H9 (cell line): Measurements from ENCODE around the gene SHC4. TPM values are rescaled to one million over a fixed set of nuclear protein-coding genes. Genes with fewer than 3 reads are reported as not detected.

Source experiments
- DNase-seq: peaks from one replicate; pipeline ENCODE4 v3.0.0-alpha.2; 2017
- H2AFZ ChIP-seq: one replicate; pipeline ENCODE4 v1.6.1; 2013; ENCODE audit warnings: mild to moderate bottlenecking, low read length, control low read depth, moderate library complexity
- H2AK5ac ChIP-seq: 2 replicates; pipeline ENCODE4 v1.6.1; 2013; ENCODE audit warnings: low read length, control low read depth, mixed read lengths; ENCODE audit not compliant: insufficient read length
- H2BK120ac ChIP-seq: one replicate; pipeline ENCODE4 v1.6.1; 2013; ENCODE audit warnings: low read depth, mild to moderate bottlenecking, low read length, control low read depth, inconsistent platforms; ENCODE audit not compliant: poor library complexity, severe bottlenecking
- H2BK12ac ChIP-seq: 2 replicates; pipeline ENCODE4 v1.6.1; 2013; ENCODE audit warnings: low read length, control low read depth, mixed read lengths, low read depth; ENCODE audit not compliant: insufficient read length
- H2BK15ac ChIP-seq: 2 replicates; pipeline ENCODE4 v1.6.1; 2013; ENCODE audit warnings: low read depth, low read length, control low read depth
- H2BK20ac ChIP-seq: one replicate; pipeline ENCODE4 v1.6.1; 2013; ENCODE audit warnings: low read depth, mild to moderate bottlenecking, low read length, control low read depth, inconsistent platforms; ENCODE audit not compliant: poor library complexity, severe bottlenecking
- H2BK5ac ChIP-seq: 2 replicates; pipeline ENCODE4 v1.6.1; 2013; ENCODE audit warnings: low read length, control low read depth, mixed read lengths; ENCODE audit not compliant: insufficient read length
- H3K14ac ChIP-seq: 2 replicates; pipeline ENCODE4 v1.6.1; 2013; ENCODE audit warnings: low read length, control low read depth; ENCODE audit not compliant: insufficient read depth
- H3K18ac ChIP-seq: 2 replicates; pipeline ENCODE4 v1.6.1; 2013; ENCODE audit warnings: low read depth, mild to moderate bottlenecking, mixed read lengths, low read length, control low read depth; ENCODE audit not compliant: insufficient read length
- H3K23ac ChIP-seq: 2 replicates; pipeline ENCODE4 v1.6.1; 2013; ENCODE audit warnings: low read length, control low read depth, mixed read lengths, low read depth; ENCODE audit not compliant: insufficient read length
- H3K23me2 ChIP-seq: 2 replicates; pipeline ENCODE4 v1.6.1; 2013; ENCODE audit warnings: low read depth, mild to moderate bottlenecking, mixed read lengths, low read length, control low read depth; ENCODE audit not compliant: insufficient read length, poor library complexity, severe bottlenecking
- H3K27ac ChIP-seq: 2 replicates; pipeline ENCODE4 v1.5.1; 2013; ENCODE audit warnings: low read length, control low read depth, mixed read lengths, low read depth; ENCODE audit not compliant: insufficient read length
- H3K27me3 ChIP-seq: 2 replicates; pipeline ENCODE4 v1.6.1; 2013; ENCODE audit warnings: low read length, control low read depth, inconsistent platforms; ENCODE audit not compliant: insufficient read depth
- H3K4ac ChIP-seq: 2 replicates; pipeline ENCODE4 v1.6.1; 2013; ENCODE audit warnings: low read depth, mild to moderate bottlenecking, control low read depth, inconsistent platforms, low read length, moderate library complexity
- H3K4me1 ChIP-seq: 2 replicates; pipeline ENCODE4 v1.6.1; 2013; ENCODE audit warnings: low read length, control low read depth, inconsistent platforms; ENCODE audit not compliant: insufficient read depth
- H3K4me2 ChIP-seq: 2 replicates; pipeline ENCODE4 v1.6.1; 2013; ENCODE audit warnings: low read length, control low read depth, mixed read lengths; ENCODE audit not compliant: insufficient read length, insufficient read depth
- H3K56ac ChIP-seq: 2 replicates; pipeline ENCODE4 v1.6.1; 2013; ENCODE audit warnings: low read depth, mild to moderate bottlenecking, mixed read lengths, low read length, control low read depth; ENCODE audit not compliant: insufficient read length
- H3K79me1 ChIP-seq: 2 replicates; pipeline ENCODE4 v1.6.1; 2013; ENCODE audit warnings: low read depth, mild to moderate bottlenecking, moderate library complexity, low read length, control low read depth, inconsistent platforms; ENCODE audit not compliant: insufficient read depth, poor library complexity, severe bottlenecking
- H3K79me2 ChIP-seq: 2 replicates; pipeline ENCODE4 v1.6.1; 2013; ENCODE audit warnings: low read length, control low read depth, inconsistent platforms; ENCODE audit not compliant: insufficient read depth
- H3K9ac ChIP-seq: 2 replicates; pipeline ENCODE4 v1.6.1; 2013; ENCODE audit warnings: low read length, control low read depth, mixed read lengths; ENCODE audit not compliant: insufficient read length; ENCODE audit errors: extremely low read depth
- H3K9me3 ChIP-seq: one replicate; pipeline ENCODE4 v1.6.1; 2013; ENCODE audit warnings: low read depth, low read length, inconsistent platforms; ENCODE audit not compliant: control insufficient read depth
- H3T11ph ChIP-seq: one replicate; pipeline ENCODE4 v1.6.1; 2013; ENCODE audit warnings: mild to moderate bottlenecking, low read length, control low read depth, inconsistent platforms
- H4K20me1 ChIP-seq: one replicate; pipeline ENCODE4 v1.6.1; 2013; ENCODE audit not compliant: control insufficient read depth, insufficient read length, insufficient read depth
- H4K5ac ChIP-seq: 2 replicates; pipeline ENCODE4 v1.6.1; 2013; ENCODE audit warnings: low read depth, mild to moderate bottlenecking, mixed read lengths, low read length, control low read depth; ENCODE audit not compliant: insufficient read length
- H4K8ac ChIP-seq: replicated peaks from 2 replicates; pipeline ENCODE4 v1.6.1; 2013; ENCODE audit warnings: low read length, control low read depth, mixed read lengths, low read depth; ENCODE audit not compliant: insufficient read length
- H4K91ac ChIP-seq: 2 replicates; pipeline ENCODE4 v1.6.1; 2013; ENCODE audit warnings: low read depth, mild to moderate bottlenecking, moderate library complexity, mixed read lengths, low read length, control low read depth; ENCODE audit not compliant: insufficient read length
- H3K27ac Mint-ChIP-seq, 3 experiments: 2 replicates in 2 of 3; 3 replicates in 1 of 3; pipeline ENCODE4 v1.8.0; 2020 to 2021; ENCODE audit warnings: mixed read lengths in 3 of 3, mild to moderate bottlenecking in 1 of 3, moderate library complexity in 1 of 3
- H3K27me3 Mint-ChIP-seq: 2 replicates; pipeline ENCODE4 v1.8.0; 2021; ENCODE audit warnings: low read depth, mild to moderate bottlenecking, moderate library complexity, mixed read lengths
- H3K36me3 Mint-ChIP-seq, 3 experiments: 2 replicates in 2 of 3; 3 replicates in 1 of 3; pipeline ENCODE4 v1.8.0; 2020 to 2021; ENCODE audit warnings: low read depth in 3 of 3, mixed read lengths in 3 of 3; ENCODE audit not compliant: insufficient read depth in 1 of 3
- H3K4me1 Mint-ChIP-seq, 2 experiments: 2 replicates each; pipeline ENCODE4 v1.8.0; 2020; ENCODE audit warnings: mixed read lengths in 2 of 2
- H3K4me3 Mint-ChIP-seq, 2 experiments: 2 replicates in 1 of 2; 3 replicates in 1 of 2; pipeline ENCODE4 v1.8.0; 2020 to 2021; ENCODE audit warnings: mild to moderate bottlenecking in 2 of 2, mixed read lengths in 2 of 2, moderate library complexity in 1 of 2
- H3K9me3 Mint-ChIP-seq, 2 experiments: 2 replicates in 1 of 2; 3 replicates in 1 of 2; pipeline ENCODE4 v1.8.0; 2020; ENCODE audit warnings: mild to moderate bottlenecking in 2 of 2, mixed read lengths in 2 of 2, moderate library complexity in 1 of 2
- WGBS: extraction: QIAGEN DNeasy Blood & Tissue Kit; methylation state at CpG from one replicate; pipeline ENCODE4 v1.1.7; 2013; ENCODE audit warnings: missing lambda C conversion rate, low lambda C conversion rate, mixed read lengths; ENCODE audit not compliant: insufficient read length; ENCODE audit errors: extremely low coverage; 5-methylcytosine and 5-hydroxymethylcytosine counted together
- total RNA-seq: library from RNA; stranded (reverse); gene quantifications from 2 replicates; pipeline ENCODE4 v1.2.1, GENCODE V29; 2021
- TF ChIP-seq, protein P1 (sequence below): fragments of 200-600 bp; sonication (generic); conservative IDR thresholded peaks from 3 replicates; pipeline ENCODE4 v1.8.0; 2021; ENCODE audit warnings: antibody characterized with exemption, mild to moderate bottlenecking

SHC4 gene
- total RNA-seq, 1 experiment from 2014 or later = 0.26 TPM

DNA sequence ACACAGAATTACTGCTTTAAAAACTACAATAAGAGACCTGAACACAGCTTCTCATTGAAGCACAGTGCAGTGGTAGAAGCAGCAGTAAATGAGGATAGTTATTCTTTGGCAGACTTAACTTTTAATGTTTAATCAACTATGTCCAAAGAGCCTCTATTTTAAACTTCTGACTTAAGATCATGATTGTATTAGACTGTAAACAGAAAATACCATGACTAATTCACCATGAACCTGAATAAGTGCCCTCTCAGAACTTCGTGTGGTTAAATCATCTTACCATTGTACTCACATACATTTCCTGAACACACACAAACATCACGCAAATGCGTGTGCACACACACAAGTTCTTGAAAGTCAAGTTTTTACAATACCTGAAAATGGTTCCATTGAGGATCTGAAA is 166.8 kb downstream of the SHC4 start:
- H2BK120ac ChIP-seq = no peak overlapping the region
- no peaks in the 10 kb centered on the region for H4K20me1 ChIP-seq
- H2BK20ac ChIP-seq = no peak overlapping the region
- TF ChIP-seq, protein P1, sequence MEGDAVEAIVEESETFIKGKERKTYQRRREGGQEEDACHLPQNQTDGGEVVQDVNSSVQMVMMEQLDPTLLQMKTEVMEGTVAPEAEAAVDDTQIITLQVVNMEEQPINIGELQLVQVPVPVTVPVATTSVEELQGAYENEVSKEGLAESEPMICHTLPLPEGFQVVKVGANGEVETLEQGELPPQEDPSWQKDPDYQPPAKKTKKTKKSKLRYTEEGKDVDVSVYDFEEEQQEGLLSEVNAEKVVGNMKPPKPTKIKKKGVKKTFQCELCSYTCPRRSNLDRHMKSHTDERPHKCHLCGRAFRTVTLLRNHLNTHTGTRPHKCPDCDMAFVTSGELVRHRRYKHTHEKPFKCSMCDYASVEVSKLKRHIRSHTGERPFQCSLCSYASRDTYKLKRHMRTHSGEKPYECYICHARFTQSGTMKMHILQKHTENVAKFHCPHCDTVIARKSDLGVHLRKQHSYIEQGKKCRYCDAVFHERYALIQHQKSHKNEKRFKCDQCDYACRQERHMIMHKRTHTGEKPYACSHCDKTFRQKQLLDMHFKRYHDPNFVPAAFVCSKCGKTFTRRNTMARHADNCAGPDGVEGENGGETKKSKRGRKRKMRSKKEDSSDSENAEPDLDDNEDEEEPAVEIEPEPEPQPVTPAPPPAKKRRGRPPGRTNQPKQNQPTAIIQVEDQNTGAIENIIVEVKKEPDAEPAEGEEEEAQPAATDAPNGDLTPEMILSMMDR = no peak
- no peak overlapping the region for H2BK15ac ChIP-seq
- Mint-ChIP-seq H3K27ac (no peak overlapping the region), H3K36me3 (peaks cover 8 to 28% (median 25%) of the 10 kb centered on the region in 3 experiments; a peak in 6 of 7 replicates), H3K4me1 (peaks cover 8 to 35% of the 10 kb centered on the region in 2 experiments), H3K9me3 (no peaks in the 10 kb centered on the region), H3K4me3 (no peak overlapping the region), H3K27me3 (no peaks in the 10 kb centered on the region)
- no peak overlapping the region for H2BK12ac ChIP-seq
- H3K4ac ChIP-seq = no peak overlapping the region
- no peak overlapping the region for H3K4me2 ChIP-seq
- H3T11ph ChIP-seq = no peak overlapping the region
- no peaks in the 10 kb centered on the region for H3K23me2 ChIP-seq
- H2AK5ac ChIP-seq = no peak overlapping the region
- no peak overlapping the region for H3K18ac ChIP-seq
- no peaks in the 10 kb centered on the region for H3K27me3 ChIP-seq
- no peak overlapping the region for H2BK5ac ChIP-seq
- WGBS = no CpG with 5 or more reads among the region's 3 CpGs
- H3K23ac ChIP-seq = no peak overlapping the region
- H4K91ac ChIP-seq = no peak overlapping the region
- H4K5ac ChIP-seq = no peak overlapping the region
- no peak overlapping the region for H3K14ac ChIP-seq
- no peak overlapping the region for H3K27ac ChIP-seq
- H3K79me1 ChIP-seq = no peaks in the 10 kb centered on the region
- H4K8ac ChIP-seq = no peak overlapping the region
- no peaks in the 10 kb centered on the region for H3K4me1 ChIP-seq
- H3K56ac ChIP-seq = no peak overlapping the region
- H3K9me3 ChIP-seq = no peaks in the 10 kb centered on the region
- H2AFZ ChIP-seq = no peak overlapping the region
- H3K79me2 ChIP-seq = no peaks in the 10 kb centered on the region
- DNase-seq = no peak
- no peak overlapping the region for H3K9ac ChIP-seq
